ENCODE results near the gene CROT. TPM values are rescaled to one million over a fixed set of nuclear protein-coding genes. Genes with fewer than 3 reads are reported as not detected.

Gene CROT
- total RNA-seq, 4 donors from 2014 or later: 31.4 to 74.9 (median 50.6) TPM

- no peak for DNase-seq
Observed at GRCh38 chr7:87375662-87376435, 30.4 kb downstream of the CROT start.

GRCh38 chr7:87380905-87381304 is 35.4 kb downstream of the CROT start:
- no peak for DNase-seq
- Histone ChIP-seq H3K4me3 (no peak overlapping the region), H3K27me3 (no peaks in the 10 kb centered on the region), H3K36me3 (peaks cover 0 to 44% (median 0%) of the 10 kb centered on the region in 3 donors), H3K9me3 (no peaks in the 10 kb centered on the region), H3K27ac (no peak overlapping the region), H3K4me1 (no peaks in the 10 kb centered on the region)
- TF ChIP-seq POLR2A (IDR thresholded peaks at IDR 0.05): no peak

More at GRCh38 chr7:87375662-87376435, 30.4 kb downstream of the CROT start:
- Histone ChIP-seq H3K27ac (no peak overlapping the region), H3K4me1 (no peaks in the 10 kb centered on the region), H3K9me3 (no peaks in the 10 kb centered on the region), H3K4me3 (no peak overlapping the region), H3K27me3 (no peaks in the 10 kb centered on the region), H3K36me3 (peaks cover 0 to 24% (median 0%) of the 10 kb centered on the region in 3 donors)
- TF ChIP-seq POLR2A (IDR thresholded peaks at IDR 0.05) (no peak), CTCF (IDR thresholded peaks at IDR 0.05) (no peak)

- TF ChIP-seq POLR2A (IDR thresholded peaks at IDR 0.05): no peak
- no peak for TF ChIP-seq CTCF (IDR thresholded peaks at IDR 0.05)
- H3K4me3 ChIP-seq: no peak overlapping the region
Observed at GRCh38 chr7:87391020-87391701, 45.7 kb downstream of the CROT start.

GRCh38 chr7:87395442-87396020 is 50.1 kb downstream of the CROT start:
- Histone ChIP-seq H3K27ac (no peak overlapping the region), H3K27me3 (no peaks in the 10 kb centered on the region), H3K4me3 (no peak overlapping the region), H3K4me1 (no peaks in the 10 kb centered on the region), H3K36me3 (peaks cover 0 to 33% (median 0%) of the 10 kb centered on the region in 3 donors), H3K9me3 (no peaks in the 10 kb centered on the region)
- TF ChIP-seq POLR2A (IDR thresholded peaks at IDR 0.05) (no peak), CTCF (IDR thresholded peaks at IDR 0.05) (no peak)
- DNase-seq: no peak

More at GRCh38 chr7:87391020-87391701, 45.7 kb downstream of the CROT start:
- H3K9me3 ChIP-seq: no peaks in the 10 kb centered on the region
- H3K27ac ChIP-seq: no peak overlapping the region
- DNase-seq: no peak
- no peaks in the 10 kb centered on the region for H3K4me1 ChIP-seq
- peaks cover 0 to 48% (median 0%) of the 10 kb centered on the region in 3 donors for H3K36me3 ChIP-seq
- H3K27me3 ChIP-seq: no peaks in the 10 kb centered on the region

- Histone ChIP-seq H3K36me3 (peaks cover 0 to 16% (median 0%) of the 10 kb centered on the region in 3 donors), H3K27me3 (no peaks in the 10 kb centered on the region), H3K9me3 (no peaks in the 10 kb centered on the region), H3K4me1 (no peaks in the 10 kb centered on the region), H3K27ac (no peak overlapping the region), H3K4me3 (no peak overlapping the region)
- TF ChIP-seq POLR2A (IDR thresholded peaks at IDR 0.05) (no peak), CTCF (IDR thresholded peaks at IDR 0.05) (no peak)
- no peak for DNase-seq
Observed at GRCh38 chr7:87398446-87398845, 53.0 kb downstream of the CROT start.

- no peaks in the 10 kb centered on the region for H3K9me3 ChIP-seq
Observed at GRCh38 chr7:87404674-87405073, 59.2 kb downstream of the CROT start.

More at GRCh38 chr7:87404674-87405073, 59.2 kb downstream of the CROT start:
- no peaks in the 10 kb centered on the region for H3K4me1 ChIP-seq
- H3K27ac ChIP-seq: no peak overlapping the region
- H3K36me3 ChIP-seq: no peaks in the 10 kb centered on the region
- TF ChIP-seq POLR2A (IDR thresholded peaks at IDR 0.05): no peak
- TF ChIP-seq CTCF (IDR thresholded peaks at IDR 0.05): no peak
- no peaks in the 10 kb centered on the region for H3K27me3 ChIP-seq
- no peak for DNase-seq
- H3K4me3 ChIP-seq: no peak overlapping the region
